GM12878 (cell line): ENCODE measurements around the gene UBR3. TPM values are rescaled to one million over a fixed set of nuclear protein-coding genes. Genes with fewer than 3 reads are reported as not detected.
A peak's percentile ranks its signal among the peaks of the same experiment; 100 is the strongest.

Experiments used
- ATAC-seq: fragments of 200-7000 bp; cut with Tn5 transposase; 3 replicates; pipeline ENCODE4 v1.9.1; 2020; ENCODE audit warnings: mild to moderate bottlenecking, moderate library complexity
- BruUV-seq: library from RNA; stranded (reverse); fragments of 400-500 nt; replicated peaks from 2 replicates; lab custom pipeline; 2021; lab: Mats Ljungman, UMichigan
- CTCF ChIA-PET: fragments of 300-600 bp; sonication (Branson Sonifier 250); formaldehyde crosslinking; extraction: SDS; loops from one replicate; lab custom pipeline; 2021; ENCODE audit warnings: inconsistent platforms; lab: Yijun Ruan, JAX
- POLR2A ChIA-PET: fragments of 350-600 bp; formaldehyde crosslinking; extraction: SDS; loops from one replicate; lab custom pipeline; 2021; ENCODE audit warnings: inconsistent platforms; lab: Charles Lee
- RAD21 ChIA-PET: fragments of 300-600 bp; sonication (Branson Sonifier 250); formaldehyde crosslinking; loops from one replicate; lab custom pipeline; 2023; ENCODE audit warnings: antibody characterized with exemption; ENCODE audit not compliant: unreplicated experiment; lab: Charles Lee
- SMC1A ChIA-PET: fragments of 300-600 bp; sonication (Branson Sonifier 250); formaldehyde crosslinking; loops from one replicate; lab custom pipeline; 2023; ENCODE audit not compliant: unreplicated experiment, uncharacterized antibody; lab: Charles Lee
- DNase-seq: peaks from one replicate; pipeline ENCODE4 v3.0.0-alpha.2; 2011; ENCODE audit warnings: low read depth, low spot score
- FAIRE-seq: peaks from 3 replicates; lab custom pipeline; 2011; peaks lifted over from hg19 to GRCh38; lab: Jason Lieb, UNC
- H2AFZ ChIP-seq: 2 replicates; pipeline ENCODE4 v1.6.0; 2011; ENCODE audit warnings: low read depth, low read length, control low read depth; ENCODE audit not compliant: control insufficient read depth
- H3K27ac ChIP-seq: 2 replicates; pipeline ENCODE4 v1.5.1; 2011; ENCODE audit warnings: control low read depth; ENCODE audit not compliant: control insufficient read depth, insufficient read depth
- H3K27me3 ChIP-seq, 2 experiments: replicated peaks in 1 of 2; 2 replicates each; pipeline versions ENCODE4 v1.6.0 to v1.6.1; 2011; ENCODE audit warnings: low read length in 1 of 2; ENCODE audit not compliant: control insufficient read depth in 2 of 2, insufficient read depth in 2 of 2
- H3K36me3 ChIP-seq, 2 experiments: 2 replicates each; pipeline ENCODE4 v1.5.1; 2011; ENCODE audit warnings: low read length in 1 of 2; ENCODE audit not compliant: control insufficient read depth in 2 of 2, insufficient read depth in 2 of 2
- H3K4me1 ChIP-seq: 2 replicates; pipeline ENCODE4 v1.6.1; 2011; ENCODE audit warnings: mild to moderate bottlenecking, low read length, moderate library complexity, mixed read lengths; ENCODE audit not compliant: control insufficient read depth, insufficient read depth
- H3K4me2 ChIP-seq: 2 replicates; pipeline ENCODE4 v1.6.0; 2011; ENCODE audit warnings: control low read depth; ENCODE audit not compliant: control insufficient read depth, insufficient read depth
- H3K4me3 ChIP-seq: fragments of 200-600 bp; sonication (generic); 2 replicates; pipeline ENCODE4 v1.5.1; 2016
- H3K79me2 ChIP-seq: 2 replicates; pipeline ENCODE4 v1.6.0; 2011; ENCODE audit warnings: low read length; ENCODE audit not compliant: control insufficient read depth, insufficient read depth
- H3K9ac ChIP-seq: 2 replicates; pipeline ENCODE4 v1.8.0; 2011; ENCODE audit warnings: low read length, control low read depth, mixed read lengths; ENCODE audit not compliant: control insufficient read depth, insufficient read depth
- H3K9me3 ChIP-seq: replicated peaks from 3 replicates; pipeline ENCODE4 v1.5.1; 2011; ENCODE audit warnings: mild to moderate bottlenecking, low read length; ENCODE audit not compliant: control insufficient read depth, insufficient read depth
- H4K20me1 ChIP-seq: 2 replicates; pipeline ENCODE4 v1.6.0; 2011; ENCODE audit not compliant: control insufficient read depth, insufficient read depth
- EZH2 ChIP-seq: IDR thresholded peaks from 2 replicates; pipeline ENCODE4 v1.6.1; 2012; ENCODE audit warnings: low read depth, mild to moderate bottlenecking, control low read depth, inconsistent platforms, low read length, borderline replicate concordance; ENCODE audit not compliant: control insufficient read depth
- MTA2 ChIP-seq: fragments of 450-650 bp; IDR thresholded peaks from 2 replicates; pipeline ENCODE4 v1.6.1; 2016; ENCODE audit warnings: low read depth, mild to moderate bottlenecking, moderate library complexity
- NFIC ChIP-seq: IDR thresholded peaks from 2 replicates; pipeline ENCODE4 v1.6.1; 2012; ENCODE audit warnings: low read depth, mild to moderate bottlenecking, inconsistent platforms, low read length, moderate library complexity
- PAX5 ChIP-seq: IDR thresholded peaks from 2 replicates; pipeline ENCODE4 v1.6.1; 2011; ENCODE audit warnings: low read depth, low read length, borderline replicate concordance
- RAD51 ChIP-seq: fragments of 450-650 bp; IDR thresholded peaks from 2 replicates; pipeline ENCODE4 v1.6.1; 2016; ENCODE audit warnings: moderate library complexity, mild to moderate bottlenecking, inconsistent platforms
- SREBF2 ChIP-seq: IDR thresholded peaks from 2 replicates; pipeline ENCODE4 v1.6.1; 2012; ENCODE audit warnings: mild to moderate bottlenecking, low read length
- ZBED1 ChIP-seq: IDR thresholded peaks from 2 replicates; pipeline ENCODE4 v1.6.1; 2016; ENCODE audit warnings: borderline replicate concordance
- WGBS: methylation state at CpG from one replicate; pipeline ENCODE4 v1.1.6; 2016; ENCODE audit warnings: low lambda C conversion rate; ENCODE audit not compliant: insufficient replicate concordance, insufficient coverage; ENCODE audit errors: missing lambda C conversion rate; 5-methylcytosine and 5-hydroxymethylcytosine counted together
- in situ Hi-C: fragments of 300-500 bp; cut with MboI; formaldehyde crosslinking; loops from 9 replicates; pipeline ENCODE4 v1.14.3; 2018; ENCODE audit warnings: mixed read lengths
- intact Hi-C: fragments of 100-400 bp; cut with micrococcal nuclease; formaldehyde crosslinking; loops from one replicate; pipeline ENCODE4 v1.14.2; 2022; ENCODE audit not compliant: unreplicated experiment
- polyA plus RNA-seq, 11 experiments: library from polyadenylated mRNA; depleted of rRNA in 4 of 11; unstranded in 6 of 11; stranded (reverse) in 5 of 11; fragments of >200 nt; fragmentation: Nextera tagmentation in 4 of 11; fragmentation: Illumina TruSeq in 1 of 11; extraction: Ambion mirVana in 4 of 11; extraction: Trizol in 1 of 11; gene quantifications; 1 replicate in 1 of 11; 2 replicates in 10 of 11; pipeline versions ENCODE4 v1.2.1 to v1.2.3, GENCODE V29; 2011 to 2016; ENCODE audit warnings: inconsistent platforms in 2 of 11, missing spikeins in 2 of 11, low read depth in 1 of 11
- total RNA-seq, 4 experiments: library from RNA; depleted of rRNA in 3 of 4; stranded (reverse); fragments of >200 nt in 3 of 4; fragmentation: Illumina TruSeq in 1 of 4; extraction: Trizol in 1 of 4; gene quantifications; 2 replicates each; pipeline versions ENCODE4 v1.2.1 to v1.2.3, GENCODE V29; 2013 to 2021
- TF ChIP-seq, protein P1 (sequence below): fragments of 450-650 bp; IDR thresholded peaks from 2 replicates; pipeline ENCODE4 v1.6.1; 2018; ENCODE audit warnings: borderline replicate concordance, mild to moderate bottlenecking; ENCODE audit not compliant: partially characterized antibody
- TF ChIP-seq, protein P2 (sequence below): fragments of 450-650 bp; conservative IDR thresholded peaks from 2 replicates; pipeline ENCODE4 v1.6.1; 2017; ENCODE audit warnings: mild to moderate bottlenecking, moderate library complexity
- TF ChIP-seq, protein P3 (sequence below): fragments of 450-650 bp; IDR thresholded peaks from 2 replicates; pipeline ENCODE4 v1.6.1; 2017; ENCODE audit warnings: mild to moderate bottlenecking, moderate library complexity
- TF ChIP-seq, protein P4 (sequence below): fragments of 450-650 bp; IDR thresholded peaks from 2 replicates; pipeline ENCODE4 v1.6.1; 2017; ENCODE audit warnings: low read depth, mild to moderate bottlenecking, moderate library complexity

UBR3 gene
- total and polyA plus RNA-seq, 10 of the 15 experiments (the other 5 are each of a cell fraction or from before 2014, with no cell fraction given) = 3.8 to 22.9 (median 11.2) TPM

DNA sequence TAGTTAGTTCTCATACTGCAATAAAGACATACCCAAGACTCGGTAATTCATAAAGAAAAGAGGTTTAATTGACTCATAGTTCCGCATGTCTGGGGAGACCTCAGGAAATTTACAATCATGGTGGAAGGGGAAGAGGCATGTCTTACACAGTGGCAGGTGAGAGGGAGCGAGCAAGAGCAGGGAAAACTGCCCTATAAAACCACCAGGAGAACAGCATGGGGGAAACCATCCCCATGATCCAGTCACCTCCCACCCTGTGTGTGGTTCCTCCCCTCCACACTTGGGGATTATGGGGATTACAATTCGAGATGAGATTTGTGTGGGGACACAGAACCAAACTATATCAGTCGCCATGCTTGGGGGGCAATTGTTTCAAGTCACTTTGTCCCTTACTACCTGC lies 29.7 kb upstream of the UBR3 start (continued):
- TF ChIP-seq EZH2 (no peak), PAX5 (no peak), ZBED1 (no peak), MTA2 (no peak), NFIC (no peak)
- TF ChIP-seq, protein P1, sequence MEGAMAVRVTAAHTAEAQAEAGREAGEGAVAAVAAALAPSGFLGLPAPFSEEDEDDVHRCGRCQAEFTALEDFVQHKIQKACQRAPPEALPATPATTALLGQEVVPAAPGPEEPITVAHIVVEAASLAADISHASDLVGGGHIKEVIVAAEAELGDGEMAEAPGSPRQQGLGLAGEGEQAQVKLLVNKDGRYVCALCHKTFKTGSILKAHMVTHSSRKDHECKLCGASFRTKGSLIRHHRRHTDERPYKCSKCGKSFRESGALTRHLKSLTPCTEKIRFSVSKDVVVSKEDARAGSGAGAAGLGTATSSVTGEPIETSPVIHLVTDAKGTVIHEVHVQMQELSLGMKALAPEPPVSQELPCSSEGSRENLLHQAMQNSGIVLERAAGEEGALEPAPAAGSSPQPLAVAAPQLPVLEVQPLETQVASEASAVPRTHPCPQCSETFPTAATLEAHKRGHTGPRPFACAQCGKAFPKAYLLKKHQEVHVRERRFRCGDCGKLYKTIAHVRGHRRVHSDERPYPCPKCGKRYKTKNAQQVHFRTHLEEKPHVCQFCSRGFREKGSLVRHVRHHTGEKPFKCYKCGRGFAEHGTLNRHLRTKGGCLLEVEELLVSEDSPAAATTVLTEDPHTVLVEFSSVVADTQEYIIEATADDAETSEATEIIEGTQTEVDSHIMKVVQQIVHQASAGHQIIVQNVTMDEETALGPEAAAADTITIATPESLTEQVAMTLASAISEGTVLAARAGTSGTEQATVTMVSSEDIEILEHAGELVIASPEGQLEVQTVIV = no peak
- TF ChIP-seq, protein P2, sequence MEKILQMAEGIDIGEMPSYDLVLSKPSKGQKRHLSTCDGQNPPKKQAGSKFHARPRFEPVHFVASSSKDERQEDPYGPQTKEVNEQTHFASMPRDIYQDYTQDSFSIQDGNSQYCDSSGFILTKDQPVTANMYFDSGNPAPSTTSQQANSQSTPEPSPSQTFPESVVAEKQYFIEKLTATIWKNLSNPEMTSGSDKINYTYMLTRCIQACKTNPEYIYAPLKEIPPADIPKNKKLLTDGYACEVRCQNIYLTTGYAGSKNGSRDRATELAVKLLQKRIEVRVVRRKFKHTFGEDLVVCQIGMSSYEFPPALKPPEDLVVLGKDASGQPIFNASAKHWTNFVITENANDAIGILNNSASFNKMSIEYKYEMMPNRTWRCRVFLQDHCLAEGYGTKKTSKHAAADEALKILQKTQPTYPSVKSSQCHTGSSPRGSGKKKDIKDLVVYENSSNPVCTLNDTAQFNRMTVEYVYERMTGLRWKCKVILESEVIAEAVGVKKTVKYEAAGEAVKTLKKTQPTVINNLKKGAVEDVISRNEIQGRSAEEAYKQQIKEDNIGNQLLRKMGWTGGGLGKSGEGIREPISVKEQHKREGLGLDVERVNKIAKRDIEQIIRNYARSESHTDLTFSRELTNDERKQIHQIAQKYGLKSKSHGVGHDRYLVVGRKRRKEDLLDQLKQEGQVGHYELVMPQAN = no peak
- TF ChIP-seq, all 136 proteins: peak for 0

DNA sequence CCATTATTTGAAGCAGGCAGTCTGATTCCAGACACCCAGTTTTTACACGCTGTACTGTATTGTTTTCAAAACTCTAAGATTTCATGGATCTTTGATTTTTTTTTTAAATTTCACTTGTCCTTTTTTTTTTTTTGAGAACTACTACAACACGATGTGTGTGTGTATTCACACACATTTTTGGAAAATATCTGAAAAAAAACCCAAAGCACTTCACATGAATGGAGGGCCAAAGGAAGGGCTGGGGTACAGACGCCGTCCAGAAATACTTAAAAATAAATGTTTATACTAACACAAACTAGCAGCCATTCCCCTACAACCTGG lies 28.9 kb upstream of the UBR3 start:
- in situ Hi-C loops = no loop called here
- ATAC-seq (no peak), FAIRE-seq (no peak), DNase-seq (no peak)
- H3K79me2 ChIP-seq = peaks cover 38% of the 10 kb centered on the region
- peak overlapping the region; percentile 60; the same call in 1 of the 2 replicates for H3K4me2 ChIP-seq
- POLR2A ChIA-PET = interaction anchor here (0.5 kb wide), 1 partner anchor 760 kb away, joined by 3 read pairs; no protein-coding TSS in a partner anchor
- H3K9ac ChIP-seq = peak overlapping the region; percentile 80
- peak overlapping the region; percentile 85 for H3K27ac ChIP-seq
- intact Hi-C loops = loop anchor here (10.0 kb wide), 1 partner anchor 274 kb away; no protein-coding TSS in a partner anchor
- H4K20me1 ChIP-seq = no peaks in the 10 kb centered on the region
- RAD21 ChIA-PET = interaction anchor here (1.6 kb wide), 1 partner anchor 26 kb away, joined by 6 read pairs; the partner anchor contains the start of gene METTL5
- peak overlapping the region; percentile 87 for H2AFZ ChIP-seq
- peak overlapping the region; percentile 80 for H3K4me3 ChIP-seq
- H3K27me3 ChIP-seq = no peaks in the 10 kb centered on the region
- 0% methylated on average over 3 of the region's 4 CpGs for WGBS
- no peaks in the 10 kb centered on the region; the same call in 1 of the 2 replicates for H3K4me1 ChIP-seq
- TF ChIP-seq RAD51 (no peak), SREBF2 (no peak)
- TF ChIP-seq, protein P3, sequence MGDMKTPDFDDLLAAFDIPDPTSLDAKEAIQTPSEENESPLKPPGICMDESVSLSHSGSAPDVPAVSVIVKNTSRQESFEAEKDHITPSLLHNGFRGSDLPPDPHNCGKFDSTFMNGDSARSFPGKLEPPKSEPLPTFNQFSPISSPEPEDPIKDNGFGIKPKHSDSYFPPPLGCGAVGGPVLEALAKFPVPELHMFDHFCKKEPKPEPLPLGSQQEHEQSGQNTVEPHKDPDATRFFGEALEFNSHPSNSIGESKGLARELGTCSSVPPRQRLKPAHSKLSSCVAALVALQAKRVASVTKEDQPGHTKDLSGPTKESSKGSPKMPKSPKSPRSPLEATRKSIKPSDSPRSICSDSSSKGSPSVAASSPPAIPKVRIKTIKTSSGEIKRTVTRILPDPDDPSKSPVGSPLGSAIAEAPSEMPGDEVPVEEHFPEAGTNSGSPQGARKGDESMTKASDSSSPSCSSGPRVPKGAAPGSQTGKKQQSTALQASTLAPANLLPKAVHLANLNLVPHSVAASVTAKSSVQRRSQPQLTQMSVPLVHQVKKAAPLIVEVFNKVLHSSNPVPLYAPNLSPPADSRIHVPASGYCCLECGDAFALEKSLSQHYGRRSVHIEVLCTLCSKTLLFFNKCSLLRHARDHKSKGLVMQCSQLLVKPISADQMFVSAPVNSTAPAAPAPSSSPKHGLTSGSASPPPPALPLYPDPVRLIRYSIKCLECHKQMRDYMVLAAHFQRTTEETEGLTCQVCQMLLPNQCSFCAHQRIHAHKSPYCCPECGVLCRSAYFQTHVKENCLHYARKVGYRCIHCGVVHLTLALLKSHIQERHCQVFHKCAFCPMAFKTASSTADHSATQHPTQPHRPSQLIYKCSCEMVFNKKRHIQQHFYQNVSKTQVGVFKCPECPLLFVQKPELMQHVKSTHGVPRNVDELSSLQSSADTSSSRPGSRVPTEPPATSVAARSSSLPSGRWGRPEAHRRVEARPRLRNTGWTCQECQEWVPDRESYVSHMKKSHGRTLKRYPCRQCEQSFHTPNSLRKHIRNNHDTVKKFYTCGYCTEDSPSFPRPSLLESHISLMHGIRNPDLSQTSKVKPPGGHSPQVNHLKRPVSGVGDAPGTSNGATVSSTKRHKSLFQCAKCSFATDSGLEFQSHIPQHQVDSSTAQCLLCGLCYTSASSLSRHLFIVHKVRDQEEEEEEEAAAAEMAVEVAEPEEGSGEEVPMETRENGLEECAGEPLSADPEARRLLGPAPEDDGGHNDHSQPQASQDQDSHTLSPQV = no peak
- TF ChIP-seq, protein P4, sequence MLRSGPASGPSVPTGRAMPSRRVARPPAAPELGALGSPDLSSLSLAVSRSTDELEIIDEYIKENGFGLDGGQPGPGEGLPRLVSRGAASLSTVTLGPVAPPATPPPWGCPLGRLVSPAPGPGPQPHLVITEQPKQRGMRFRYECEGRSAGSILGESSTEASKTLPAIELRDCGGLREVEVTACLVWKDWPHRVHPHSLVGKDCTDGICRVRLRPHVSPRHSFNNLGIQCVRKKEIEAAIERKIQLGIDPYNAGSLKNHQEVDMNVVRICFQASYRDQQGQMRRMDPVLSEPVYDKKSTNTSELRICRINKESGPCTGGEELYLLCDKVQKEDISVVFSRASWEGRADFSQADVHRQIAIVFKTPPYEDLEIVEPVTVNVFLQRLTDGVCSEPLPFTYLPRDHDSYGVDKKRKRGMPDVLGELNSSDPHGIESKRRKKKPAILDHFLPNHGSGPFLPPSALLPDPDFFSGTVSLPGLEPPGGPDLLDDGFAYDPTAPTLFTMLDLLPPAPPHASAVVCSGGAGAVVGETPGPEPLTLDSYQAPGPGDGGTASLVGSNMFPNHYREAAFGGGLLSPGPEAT = 0 out of 2 replicates have a peak, but pooled peaks have one; percentile 3
- H3K36me3 ChIP-seq = peaks cover 0 to 4% of the 10 kb centered on the region in 2 experiments; a peak in 2 of 4 replicates
- BruUV-seq = no TSS peak
- no peaks in the 10 kb centered on the region; the same call in 2 of the 3 replicates for H3K9me3 ChIP-seq
- CTCF ChIA-PET = interaction anchor here (0.9 to 1.6 kb wide), 2 partner anchors 26 to 30 kb away, joined by 3 to 5 read pairs; partner anchors contain the start of gene METTL5
- SMC1A ChIA-PET = no interaction called here
